Activated naive CD8-positive, alpha-beta T cell treated with anti-CD3 and anti-CD28 coated beads, Interleukin-2, amount 50 U/mL, for 24 hours (primary cell): ENCODE measurements around the gene CFAP73.
"Not testable (repeated sequence)": the region's sequence is repeated elsewhere in the genome, so short reads cannot be mapped to it uniquely, and the experiment has no call there.

ENCODE experiments used
- ATAC-seq: fragments of 150-1000 bp; cut with Tn5 transposase; one replicate; pipeline ENCODE4 v1.10.0; 2021
- DNase-seq: peaks from one replicate; pipeline ENCODE4 v3.0.0; 2021
- H3K27ac Mint-ChIP-seq: one replicate; pipeline ENCODE4 v1.8.0; 2021; ENCODE audit warnings: mild to moderate bottlenecking, mixed read lengths
- H3K27me3 Mint-ChIP-seq: one replicate; pipeline ENCODE4 v1.8.0; 2021; ENCODE audit warnings: mixed read lengths
- H3K36me3 Mint-ChIP-seq: one replicate; pipeline ENCODE4 v1.8.0; 2021; ENCODE audit warnings: low read depth, mixed read lengths
- H3K4me1 Mint-ChIP-seq: one replicate; pipeline ENCODE4 v1.8.0; 2021; ENCODE audit warnings: mixed read lengths
- H3K4me3 Mint-ChIP-seq: one replicate; pipeline ENCODE4 v1.8.0; 2021; ENCODE audit warnings: mild to moderate bottlenecking, moderate library complexity, mixed read lengths
- H3K9me3 Mint-ChIP-seq: one replicate; pipeline ENCODE4 v1.8.0; 2021; ENCODE audit warnings: mixed read lengths

The CFAP73 gene

GRCh38 chr12:113196582-113196981, 47.1 kb downstream of the CFAP73 start:
- Mint-ChIP-seq H3K36me3 (peaks cover 8% of the 10 kb centered on the region), H3K27me3 (no peaks in the 10 kb centered on the region), H3K27ac (no peak overlapping the region), H3K4me1 (peaks cover 6% of the 10 kb centered on the region), H3K9me3 (no peaks in the 10 kb centered on the region), H3K4me3 (no peak overlapping the region)
- DNase-seq (no peak), ATAC-seq (no peak)

- H3K4me1 Mint-ChIP-seq: peaks cover 6% of the 10 kb centered on the region
- no peaks in the 10 kb centered on the region for H3K27me3 Mint-ChIP-seq
- DNase-seq: peak; percentile 51
- ATAC-seq: peak; percentile 96
- no peak overlapping the region for H3K27ac Mint-ChIP-seq
- peaks cover 4% of the 10 kb centered on the region for H3K36me3 Mint-ChIP-seq
- no peaks in the 10 kb centered on the region for H3K9me3 Mint-ChIP-seq
- no peak overlapping the region for H3K4me3 Mint-ChIP-seq
These were observed 47.5 kb downstream of the CFAP73 start for GRCh38 chr12:113196990-113197389.

GRCh38 chr12:113197518-113198077, 48.1 kb downstream of the CFAP73 start:
- no peak overlapping the region for H3K27ac Mint-ChIP-seq
- no peaks in the 10 kb centered on the region for H3K27me3 Mint-ChIP-seq
- DNase-seq: no peak
- H3K4me3 Mint-ChIP-seq: no peak overlapping the region
- H3K4me1 Mint-ChIP-seq: peaks cover 6% of the 10 kb centered on the region
- peaks cover 4% of the 10 kb centered on the region for H3K36me3 Mint-ChIP-seq
- no peak for ATAC-seq
- H3K9me3 Mint-ChIP-seq: no peaks in the 10 kb centered on the region

GRCh38 chr12:113198296-113198695, 48.8 kb downstream of the CFAP73 start:
- H3K36me3 Mint-ChIP-seq: peaks cover 4% of the 10 kb centered on the region
- H3K4me3 Mint-ChIP-seq: no peak overlapping the region
- ATAC-seq (no peak), DNase-seq (no peak)
- H3K27me3 Mint-ChIP-seq: no peaks in the 10 kb centered on the region
- H3K4me1 Mint-ChIP-seq: peaks cover 6% of the 10 kb centered on the region
- no peaks in the 10 kb centered on the region for H3K9me3 Mint-ChIP-seq
- H3K27ac Mint-ChIP-seq: no peak overlapping the region

GRCh38 chr12:113200021-113200797, 50.7 kb downstream of the CFAP73 start:
- Mint-ChIP-seq H3K4me1 (peaks cover 7% of the 10 kb centered on the region), H3K36me3 (no peaks in the 10 kb centered on the region), H3K4me3 (no peak overlapping the region), H3K9me3 (no peaks in the 10 kb centered on the region), H3K27me3 (no peaks in the 10 kb centered on the region), H3K27ac (no peak overlapping the region)
- DNase-seq (no peak), ATAC-seq (no peak)

GRCh38 chr12:113201187-113202177, 52.0 kb downstream of the CFAP73 start:
- H3K4me1 Mint-ChIP-seq: peaks cover 11% of the 10 kb centered on the region
- DNase-seq (no peak), ATAC-seq (no peak)
- no peaks in the 10 kb centered on the region for H3K27me3 Mint-ChIP-seq
- no peak overlapping the region for H3K4me3 Mint-ChIP-seq
- H3K36me3 Mint-ChIP-seq: no peaks in the 10 kb centered on the region
- H3K9me3 Mint-ChIP-seq: no peaks in the 10 kb centered on the region
- no peak overlapping the region for H3K27ac Mint-ChIP-seq

GRCh38 chr12:113202300-113203075, 53.0 kb downstream of the CFAP73 start:
- Mint-ChIP-seq H3K4me3 (no peak overlapping the region), H3K36me3 (no peaks in the 10 kb centered on the region), H3K9me3 (no peaks in the 10 kb centered on the region), H3K27ac (no peak overlapping the region), H3K27me3 (no peaks in the 10 kb centered on the region), H3K4me1 (peaks cover 20% of the 10 kb centered on the region)
- ATAC-seq: no peak
- no peak for DNase-seq

- H3K9me3 Mint-ChIP-seq: no peaks in the 10 kb centered on the region
- ATAC-seq (no peak), DNase-seq (no peak)
- H3K27me3 Mint-ChIP-seq: no peaks in the 10 kb centered on the region
- H3K36me3 Mint-ChIP-seq: peaks cover 5% of the 10 kb centered on the region
- peaks cover 34% of the 10 kb centered on the region for H3K4me1 Mint-ChIP-seq
- H3K27ac Mint-ChIP-seq: no peak overlapping the region
- no peak overlapping the region for H3K4me3 Mint-ChIP-seq
These were observed 54.6 kb downstream of the CFAP73 start for GRCh38 chr12:113203852-113204760.

GRCh38 chr12:113204804-113205203, 55.3 kb downstream of the CFAP73 start:
- Mint-ChIP-seq H3K36me3 (peaks cover 5% of the 10 kb centered on the region), H3K27ac (no peak overlapping the region), H3K9me3 (no peaks in the 10 kb centered on the region), H3K4me3 (no peak overlapping the region), H3K4me1 (peaks cover 41% of the 10 kb centered on the region), H3K27me3 (no peaks in the 10 kb centered on the region)
- DNase-seq: no peak
- ATAC-seq: no peak

GRCh38 chr12:113206802-113207201, 57.3 kb downstream of the CFAP73 start:
- H3K4me3 Mint-ChIP-seq, H3K27ac Mint-ChIP-seq, DNase-seq, ATAC-seq, H3K36me3 Mint-ChIP-seq, H3K27me3 Mint-ChIP-seq, H3K9me3 Mint-ChIP-seq: not testable (repeated sequence)
- H3K4me1 Mint-ChIP-seq: peaks cover 61% of the 10 kb centered on the region

- Mint-ChIP-seq H3K27me3 (no peaks in the 10 kb centered on the region), H3K27ac (peak overlapping the region; percentile 89), H3K4me3 (peak overlapping the region; percentile 44), H3K36me3 (peaks cover 5% of the 10 kb centered on the region), H3K4me1 (peaks cover 61% of the 10 kb centered on the region), H3K9me3 (no peaks in the 10 kb centered on the region)
- DNase-seq: no peak
- ATAC-seq: no peak
These were observed 58.1 kb downstream of the CFAP73 start for GRCh38 chr12:113207613-113208040.

GRCh38 chr12:113208041-113208934, 58.8 kb downstream of the CFAP73 start:
- H3K9me3 Mint-ChIP-seq: no peaks in the 10 kb centered on the region
- no peaks in the 10 kb centered on the region for H3K27me3 Mint-ChIP-seq
- H3K36me3 Mint-ChIP-seq: peaks cover 5% of the 10 kb centered on the region
- peaks cover 61% of the 10 kb centered on the region for H3K4me1 Mint-ChIP-seq
- H3K4me3 Mint-ChIP-seq: peak overlapping the region; percentile 44
- ATAC-seq (peak; percentile 91), DNase-seq (peak; percentile 69)
- H3K27ac Mint-ChIP-seq: peak overlapping the region; percentile 89
